Dermis blood vessel endothelial cell (primary cell): ENCODE results near the gene LNX2. TPM values are rescaled to one million over a fixed set of nuclear protein-coding genes. Genes with fewer than 3 reads are reported as not detected.
A peak's percentile ranks its signal among the peaks of the same experiment; 100 is the strongest.
"Not testable (repeated sequence)": the region's sequence is repeated elsewhere in the genome, so short reads cannot be mapped to it uniquely, and the experiment has no call there.

ENCODE experiments used
- DNase-seq: peaks from one replicate; pipeline ENCODE4 v3.0.0; 2010
- total RNA-seq: library from RNA; depleted of rRNA; stranded (reverse); fragments of >200 nt; gene quantifications from 2 replicates; pipeline ENCODE4 v1.2.3, GENCODE V29; 2014

The LNX2 gene
- total RNA-seq, 1 donor from 2014 or later = 12.4 TPM

DNA sequence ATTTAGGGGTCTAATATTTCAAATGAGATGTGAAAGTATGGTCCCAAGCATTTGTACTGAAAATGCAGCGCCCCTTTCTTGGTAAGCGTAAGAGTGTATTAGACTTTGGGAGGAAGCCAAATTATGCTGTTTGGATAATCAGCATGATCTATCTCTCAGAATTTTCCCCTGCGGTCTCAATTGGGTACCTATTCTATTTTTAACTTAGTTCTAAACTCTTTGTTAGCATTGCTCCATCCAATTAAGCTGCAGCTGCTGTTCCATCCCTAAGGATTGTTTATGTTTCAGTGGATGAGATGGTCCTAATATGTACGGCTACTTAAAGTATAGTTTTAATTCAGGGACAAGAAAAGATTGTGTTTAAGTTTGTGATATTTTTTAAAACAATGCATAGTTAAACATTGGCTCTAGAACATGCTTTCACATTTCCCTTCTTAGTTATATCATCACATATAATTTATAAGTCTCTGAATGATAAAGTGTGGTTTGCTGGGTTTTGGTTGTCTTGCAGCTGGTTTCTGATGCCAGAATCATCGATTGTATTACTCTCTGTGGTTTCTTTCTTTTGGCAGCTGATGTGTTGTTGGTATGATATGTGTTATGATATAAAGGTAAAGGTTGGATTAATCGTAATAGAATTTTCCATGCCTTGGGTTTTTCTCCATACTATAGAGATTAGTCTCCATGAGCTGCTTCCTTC is 16.4 kb upstream of the LNX2 start:
- peak; percentile 34 for DNase-seq

DNA sequence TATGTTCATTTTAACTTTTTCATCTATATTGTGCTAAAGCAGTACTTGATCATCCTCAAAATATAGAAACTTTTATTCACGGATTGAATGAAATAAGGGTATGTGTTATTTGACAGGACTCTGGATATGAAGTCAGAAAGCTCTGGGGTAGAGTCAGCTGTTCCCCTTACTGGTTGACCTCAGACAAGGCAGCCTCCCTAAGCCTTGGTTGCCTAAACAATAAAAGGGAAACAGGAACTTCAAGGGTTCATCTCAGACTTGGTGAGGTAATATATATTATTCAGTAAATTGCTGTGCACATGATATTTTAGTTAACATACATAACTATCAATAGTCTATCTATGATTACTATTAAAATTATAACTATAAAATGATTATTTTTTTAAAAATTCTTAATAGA is 14.9 kb upstream of the LNX2 start:
- no peak for DNase-seq

DNA sequence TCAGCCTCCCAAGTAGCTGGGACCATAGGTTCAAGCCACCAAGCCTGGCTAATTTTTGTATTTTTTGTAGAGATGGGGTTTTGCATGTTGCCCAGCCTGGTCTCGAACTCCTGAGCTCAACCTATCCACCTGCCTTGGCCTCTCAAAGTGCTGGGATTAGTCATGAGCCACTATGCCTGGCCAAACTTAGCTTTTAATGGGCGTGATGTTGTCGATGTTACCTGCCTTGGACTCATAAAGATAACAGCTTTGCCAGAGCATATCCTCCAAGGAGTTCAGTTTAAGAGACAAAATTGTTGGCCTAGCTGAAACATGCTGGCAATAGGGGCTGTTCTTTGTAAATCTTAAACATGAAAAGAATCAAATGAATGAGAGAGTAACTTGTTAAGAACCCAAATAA is 14.5 kb upstream of the LNX2 start:
- DNase-seq = no peak

DNA sequence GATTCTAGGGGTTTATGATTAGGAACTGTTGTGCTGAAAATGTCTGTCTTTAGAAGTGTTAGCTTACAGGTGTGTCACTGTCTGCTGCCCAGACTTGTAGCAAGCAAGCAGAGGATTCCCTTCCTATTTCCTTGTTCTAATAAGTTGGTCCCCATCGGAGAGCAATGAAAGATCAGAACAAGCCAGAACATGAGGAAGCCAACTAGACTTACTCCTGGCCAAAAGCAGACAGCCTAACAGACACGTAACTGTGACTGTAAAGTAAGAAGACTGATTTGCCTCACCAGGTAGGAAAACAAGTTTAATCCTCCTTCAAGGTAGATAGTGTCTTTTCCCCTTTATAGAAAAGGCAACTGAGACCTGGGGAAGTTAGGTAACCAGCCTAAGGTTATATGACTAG is 13.9 kb upstream of the LNX2 start:
- no peak for DNase-seq

DNA sequence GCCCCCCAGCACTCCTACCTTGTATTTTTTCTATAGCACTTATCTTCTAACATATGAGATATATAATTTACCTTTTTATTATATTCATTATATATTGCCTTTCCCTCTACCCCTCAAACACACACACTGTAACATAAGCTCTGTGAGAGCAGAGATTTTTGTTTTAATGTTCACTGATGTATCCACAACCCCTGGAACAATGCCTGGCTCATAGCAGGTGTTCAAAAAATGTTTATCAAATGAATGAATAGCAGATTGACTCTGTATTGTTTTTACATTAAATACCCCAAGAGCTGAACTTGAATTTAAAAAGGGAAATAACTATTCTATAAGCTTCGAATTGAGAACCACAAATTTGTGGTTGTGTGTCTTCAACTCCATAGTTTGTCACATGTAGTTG is 12.3 kb upstream of the LNX2 start:
- DNase-seq = no peak

DNA sequence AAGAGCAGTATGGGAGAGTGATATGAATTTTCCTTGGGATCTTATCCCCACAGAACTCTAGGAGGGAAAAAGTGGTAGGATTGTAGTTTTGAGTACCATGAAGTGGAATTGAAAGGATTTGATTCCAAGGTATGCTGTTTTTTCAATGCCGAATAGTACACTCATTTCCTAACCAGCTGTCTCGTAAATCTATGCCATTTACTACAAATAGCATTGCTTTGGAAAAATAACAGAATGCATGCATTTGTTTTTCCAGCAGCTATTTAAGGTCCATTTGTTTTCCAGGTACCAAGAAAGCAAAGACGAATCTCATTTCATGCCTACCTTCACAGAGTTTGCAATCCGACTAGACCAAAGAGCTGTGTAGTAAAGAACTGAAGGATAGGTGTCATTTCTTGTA is 11.9 kb upstream of the LNX2 start:
- DNase-seq = no peak

DNA sequence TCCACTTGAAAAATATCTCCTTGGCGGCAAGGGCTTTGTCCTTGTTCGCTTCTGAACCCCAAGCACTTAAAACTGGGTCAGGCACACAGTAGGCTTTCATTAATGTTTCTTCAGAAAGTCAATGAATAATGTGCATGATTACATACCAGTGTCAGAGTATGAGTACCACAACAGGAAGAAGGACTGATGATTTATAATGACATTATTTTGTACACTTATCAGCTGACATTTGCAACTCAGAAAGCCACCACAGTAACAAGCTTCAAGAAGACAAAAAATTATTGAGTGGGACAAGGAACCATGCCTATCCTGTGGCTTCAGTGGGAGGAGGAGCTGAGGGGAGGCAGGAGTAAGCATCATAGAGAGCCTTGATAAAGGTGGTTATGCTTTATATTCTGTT is 11.3 kb upstream of the LNX2 start:
- no peak for DNase-seq

DNA sequence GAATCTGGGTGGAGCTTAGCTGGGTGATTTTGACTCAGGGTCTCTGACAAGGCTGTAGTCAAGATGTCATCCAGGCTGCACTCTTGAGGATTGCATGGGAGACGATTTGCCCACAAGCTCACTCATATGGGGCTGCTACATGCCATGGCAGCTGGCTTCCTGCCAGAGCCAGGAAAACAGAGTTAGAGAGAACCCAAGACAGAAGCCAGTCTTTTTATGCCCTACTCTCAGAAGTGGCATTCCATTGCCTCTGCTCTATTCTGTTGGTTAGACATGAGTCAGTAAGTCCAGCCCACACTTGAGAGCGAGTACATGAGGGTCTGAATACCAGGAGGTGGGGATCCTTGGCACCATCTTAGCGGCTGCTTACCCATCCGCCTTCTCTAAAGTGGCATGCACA is 10.8 kb upstream of the LNX2 start:
- DNase-seq = no peak

DNA sequence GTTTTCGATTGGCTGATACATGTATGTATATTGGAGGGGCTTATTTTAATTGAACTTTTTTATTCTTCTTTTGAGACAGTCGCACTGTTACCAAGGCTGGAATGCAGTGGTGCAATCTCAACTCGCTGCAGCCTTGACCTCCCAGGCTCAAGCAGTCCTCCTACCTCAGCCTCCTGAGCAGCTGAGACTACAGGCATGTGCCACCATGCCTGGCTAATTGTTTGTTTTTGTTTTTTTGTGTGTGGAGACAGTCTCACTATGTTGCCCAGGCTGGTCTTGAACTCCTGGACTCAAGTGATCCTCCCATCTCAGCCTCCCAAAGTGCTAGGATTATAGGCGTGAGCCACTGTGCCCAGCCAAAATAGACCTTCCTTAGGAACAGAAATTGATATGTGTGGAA is 8.4 kb upstream of the LNX2 start:
- not testable (repeated sequence) for DNase-seq

DNA sequence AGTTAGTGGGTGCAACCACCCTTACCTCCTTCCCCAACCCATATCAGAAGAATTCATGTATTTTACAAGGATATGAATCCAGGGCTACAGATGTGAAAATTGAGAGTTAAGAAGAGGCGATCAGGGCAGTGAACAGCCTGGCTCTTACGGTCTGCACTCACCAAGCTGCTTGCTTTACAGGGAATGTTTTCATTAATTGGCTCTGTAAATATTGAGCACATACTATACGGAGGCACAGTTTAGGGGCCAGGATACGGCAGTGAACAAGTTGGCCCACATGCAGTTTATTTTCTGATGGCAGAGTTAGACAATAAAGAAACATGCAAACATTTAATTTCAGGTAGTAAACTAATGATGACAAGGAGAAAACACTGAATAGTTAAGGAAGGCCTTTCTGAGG is 7.8 kb upstream of the LNX2 start:
- DNase-seq = no peak

DNA sequence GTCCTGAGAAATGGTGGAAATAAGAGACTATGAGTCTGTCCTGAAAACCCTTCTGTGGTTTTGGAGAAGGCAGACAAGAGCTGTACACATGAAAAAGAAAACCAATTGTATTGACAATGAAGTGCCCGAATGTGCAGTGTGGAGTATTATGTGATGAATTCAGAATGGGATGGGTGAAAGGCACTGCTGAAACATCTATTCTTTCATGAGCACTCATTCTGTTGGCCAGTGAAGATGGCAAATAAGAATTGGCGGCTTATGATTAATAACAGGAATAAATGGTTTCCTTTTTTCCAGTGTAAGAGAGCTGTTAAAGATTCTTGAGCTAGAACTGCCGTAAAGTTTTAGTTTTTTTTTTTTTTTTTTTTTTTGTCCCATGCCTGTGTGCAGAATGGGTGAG is 7.1 kb upstream of the LNX2 start:
- DNase-seq = no peak

DNA sequence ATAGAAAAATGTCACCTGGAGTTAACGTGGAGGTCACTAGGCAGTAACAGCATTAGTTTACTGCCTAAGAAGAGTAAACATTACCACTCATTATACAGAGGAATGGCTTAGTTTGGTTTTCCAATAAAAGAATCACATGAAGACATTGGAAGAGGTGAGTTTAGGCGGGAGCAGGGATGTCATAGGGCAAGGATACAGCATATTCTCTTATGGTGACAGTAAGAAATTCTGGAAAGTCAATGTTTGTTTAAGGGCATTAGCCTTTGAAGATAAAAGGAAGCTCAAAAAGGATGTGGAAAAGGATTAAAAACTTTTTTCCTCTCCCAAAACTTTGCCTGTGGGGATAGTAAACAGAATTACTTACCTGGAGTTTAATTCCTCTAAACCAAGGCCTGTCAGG is 5.5 kb upstream of the LNX2 start:
- no peak for DNase-seq

DNA sequence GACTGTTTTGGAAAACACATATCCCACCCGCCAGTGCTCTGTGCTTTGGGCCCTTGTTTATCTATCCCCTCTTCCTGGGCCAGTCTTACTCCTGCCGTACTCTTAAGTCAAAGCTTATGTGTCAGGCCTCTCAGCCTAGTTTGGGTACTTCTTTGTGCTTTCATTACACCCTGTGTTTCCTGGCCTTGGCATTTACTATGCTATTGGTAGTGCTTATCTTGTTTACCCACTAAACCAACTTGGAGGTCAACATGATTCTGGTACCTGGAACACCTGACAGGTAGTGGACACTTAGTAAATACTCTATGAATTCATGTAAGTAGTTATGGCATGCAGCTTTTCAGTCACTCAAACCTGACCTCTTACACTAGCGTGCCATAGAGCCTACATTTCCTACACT is 3.7 kb upstream of the LNX2 start:
- DNase-seq = no peak

DNA sequence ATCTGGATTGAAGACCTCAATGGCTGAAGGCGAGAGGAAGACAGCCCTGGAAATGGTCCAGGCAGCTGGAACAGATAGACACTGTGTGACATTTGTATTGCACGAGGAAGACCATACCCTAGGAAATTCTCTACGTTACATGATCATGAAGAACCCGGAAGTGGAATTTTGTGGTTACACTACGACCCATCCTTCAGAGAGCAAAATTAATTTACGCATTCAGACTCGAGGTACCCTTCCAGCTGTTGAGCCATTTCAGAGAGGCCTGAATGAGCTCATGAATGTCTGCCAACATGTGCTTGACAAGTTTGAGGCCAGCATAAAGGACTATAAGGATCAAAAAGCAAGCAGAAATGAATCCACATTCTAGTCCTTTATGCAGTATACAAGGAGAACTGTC is 2.6 kb upstream of the LNX2 start:
- no peak for DNase-seq

DNA sequence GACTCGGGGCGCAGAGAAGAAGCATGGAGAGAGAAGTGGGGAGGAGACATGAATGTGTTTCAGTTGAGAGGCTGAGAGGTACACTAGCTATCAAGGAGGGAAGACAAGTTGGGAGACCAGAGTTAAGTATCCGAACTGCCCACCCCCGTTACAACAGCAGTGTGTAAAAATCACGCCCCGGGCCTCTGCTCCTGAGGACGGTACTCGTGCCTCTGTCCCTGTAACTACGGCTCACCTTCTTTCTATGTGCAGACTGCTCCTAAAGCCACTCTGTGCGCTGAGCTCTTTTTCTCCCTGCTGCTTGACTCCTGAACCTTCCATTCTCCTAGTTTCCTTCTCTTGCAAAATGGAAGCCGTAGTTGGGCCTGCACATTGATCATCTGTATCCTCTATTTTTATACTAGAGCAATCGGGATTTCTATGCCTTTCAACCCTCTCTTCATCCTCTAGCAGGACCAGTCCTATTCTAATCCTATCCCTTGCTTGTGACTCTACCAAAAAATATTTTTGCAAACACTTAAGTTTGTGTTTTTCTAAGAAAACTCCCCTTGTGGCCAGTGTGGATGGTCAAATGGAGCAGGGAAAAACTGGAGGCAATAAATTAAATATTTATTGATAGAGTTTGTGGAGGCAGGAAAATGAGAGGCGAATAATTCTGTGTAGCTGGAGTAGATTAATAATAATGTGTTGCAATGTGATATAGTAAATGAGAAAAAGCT is 1.9 kb upstream of the LNX2 start:
- DNase-seq = peak; percentile 49

DNA sequence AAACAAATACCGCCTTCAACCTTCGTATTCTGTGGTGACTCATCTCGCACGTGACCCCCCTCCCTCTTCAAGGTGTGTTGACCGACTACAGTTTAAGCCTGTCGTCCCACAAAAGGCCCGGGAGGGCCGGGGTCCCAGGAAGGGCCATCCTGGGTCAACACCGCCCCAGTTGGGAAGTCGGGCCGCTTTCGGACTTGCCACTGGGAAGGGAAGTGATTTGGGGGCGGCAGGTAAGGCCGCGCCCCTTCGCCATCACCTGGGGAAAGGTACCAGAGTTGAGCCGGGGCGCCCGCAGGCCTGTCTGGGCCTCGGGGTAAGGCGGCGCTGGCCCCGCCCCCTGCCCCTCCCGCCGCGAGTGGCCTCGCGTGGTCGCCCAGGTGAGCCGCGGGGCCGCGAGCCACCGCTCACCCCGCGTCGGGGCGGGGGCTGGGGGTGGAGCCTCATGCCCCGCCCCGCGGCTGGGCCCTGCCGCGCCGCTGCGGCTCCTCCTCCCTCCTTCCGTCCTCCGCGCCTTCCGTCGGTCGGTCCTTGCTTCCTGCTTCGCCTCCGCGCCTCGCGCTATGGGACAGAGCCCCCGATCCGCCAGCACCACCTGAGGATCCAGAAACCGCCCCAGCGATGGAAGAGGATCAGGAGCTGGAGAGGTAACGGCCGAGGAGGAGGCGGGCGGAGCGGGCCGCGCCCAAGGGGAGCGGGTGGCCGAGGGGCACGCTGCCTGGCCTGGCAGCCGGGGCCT is 1.2 kb upstream of the LNX2 start, which contains the start of gene POLR1D:
POLR1D (plus strand) TSS at position 527 of the 736 bp plus-strand sequence; CDS start at position 619, 92 bp downstream.
- peak; percentile 74 for DNase-seq

DNA sequence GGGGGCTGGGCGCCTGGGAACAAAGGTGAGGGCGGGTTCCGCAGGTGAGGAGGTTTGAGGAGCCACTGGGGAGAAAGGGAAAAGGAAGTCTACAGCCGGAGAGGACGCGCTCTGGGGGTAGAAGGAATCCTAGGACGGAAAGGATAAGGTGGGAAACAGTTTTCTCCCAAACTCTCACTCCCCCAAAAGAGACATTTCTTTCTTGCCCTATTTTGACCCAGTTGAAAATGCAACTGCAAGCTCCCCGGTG is 712 bp upstream of the LNX2 start:
- DNase-seq = no peak

DNA sequence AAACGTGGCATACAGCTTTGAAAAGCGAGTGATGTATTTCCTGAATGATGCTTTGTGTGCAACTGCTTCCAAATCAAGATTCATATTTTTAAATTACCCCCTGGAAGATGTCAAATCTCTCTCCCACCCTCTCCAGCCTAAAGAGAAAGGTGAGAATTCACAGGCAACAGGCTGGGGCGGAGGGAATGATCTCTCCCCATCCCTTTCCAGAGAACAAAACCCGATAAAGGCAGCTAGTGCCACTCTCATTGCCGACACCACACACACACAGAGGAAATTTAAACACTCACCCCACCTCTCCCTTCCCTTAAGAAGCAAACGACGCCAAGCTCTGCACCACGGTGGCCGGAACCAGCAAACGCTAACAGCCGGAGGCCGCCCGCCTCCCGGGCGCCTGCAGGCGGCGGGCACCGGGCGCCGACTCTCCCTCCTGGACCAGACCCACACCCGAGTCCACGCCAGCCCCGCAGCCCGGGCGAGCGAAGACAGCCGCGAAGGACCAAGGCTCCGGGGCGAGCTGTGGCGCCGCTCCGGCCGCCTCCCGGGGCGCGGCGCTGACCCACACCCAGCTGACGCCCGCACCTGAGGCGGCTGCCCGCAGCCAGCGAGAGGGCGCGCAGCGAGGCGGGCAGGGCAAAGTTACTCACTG is 477 bp downstream of the LNX2 start:
- DNase-seq = peak; percentile 58

DNA sequence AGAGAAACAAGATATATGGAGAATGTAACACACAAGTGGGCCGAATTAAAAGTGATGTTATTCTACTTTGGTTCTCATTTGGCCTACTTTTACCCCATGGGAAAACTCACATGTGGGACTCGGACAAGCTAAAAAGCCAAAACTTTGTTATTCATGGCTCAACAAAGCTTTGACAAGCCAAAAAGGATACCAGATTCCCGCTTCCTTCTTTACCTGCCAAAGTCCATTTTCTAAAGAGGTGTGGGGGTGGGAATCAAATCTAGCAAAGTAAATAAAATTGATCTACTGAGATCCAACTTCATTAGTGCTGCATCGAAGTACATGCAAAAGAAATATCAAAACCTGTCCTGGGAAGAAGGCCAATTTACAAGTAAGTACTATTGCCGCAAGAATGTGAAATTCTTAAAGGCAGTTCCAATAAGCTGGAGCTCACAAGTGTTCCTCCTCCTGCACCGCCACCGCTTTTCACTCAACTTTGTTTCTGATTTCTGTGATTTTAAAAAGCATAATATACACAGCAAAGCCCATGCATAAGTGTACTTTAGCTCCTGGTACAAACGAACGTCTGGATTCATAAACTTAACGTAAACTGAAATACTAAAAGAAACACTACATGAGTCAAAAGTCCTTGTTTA is 1.1 kb downstream of the LNX2 start:
- peak; percentile 19 for DNase-seq

DNA sequence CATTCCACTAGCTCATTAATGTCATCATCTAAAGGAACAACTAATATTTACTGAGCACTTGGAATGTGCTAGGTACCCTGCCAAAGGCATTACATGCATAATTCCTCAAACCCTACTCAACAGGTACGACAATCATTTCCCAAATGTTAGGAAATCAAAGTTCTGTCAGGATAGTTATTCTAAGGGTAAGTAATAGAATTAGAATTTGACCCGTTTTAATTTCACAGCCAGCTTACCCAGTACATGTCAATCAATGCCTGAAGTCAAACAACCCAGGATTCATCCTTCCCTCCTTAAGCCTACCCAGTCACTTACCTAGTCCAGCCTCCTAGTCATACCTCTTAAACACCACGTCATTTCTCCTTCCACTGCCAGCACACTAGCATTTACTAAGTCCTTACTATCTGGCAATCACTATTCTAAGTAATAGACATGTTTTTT is 2.4 kb downstream of the LNX2 start:
- no peak for DNase-seq

DNA sequence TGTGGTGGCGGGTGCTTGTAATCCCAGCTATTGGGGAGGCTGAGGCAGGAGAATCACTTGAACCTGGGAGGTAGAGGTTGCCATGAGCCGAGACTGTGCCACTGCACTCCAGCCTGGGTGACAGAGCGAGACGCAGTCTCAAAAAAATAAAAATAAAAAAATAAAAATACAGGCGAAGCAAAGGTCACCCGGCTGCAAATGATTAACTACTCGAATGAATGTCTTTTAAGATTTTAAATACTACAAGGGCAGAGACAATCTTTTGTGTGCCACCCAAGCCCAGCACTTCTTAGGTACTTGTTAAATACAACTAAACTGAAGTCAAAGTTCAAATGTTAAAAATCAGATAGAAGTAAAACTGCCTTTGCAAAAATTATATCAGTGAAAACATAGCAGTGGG is 6.7 kb downstream of the LNX2 start:
- DNase-seq = no peak

DNA sequence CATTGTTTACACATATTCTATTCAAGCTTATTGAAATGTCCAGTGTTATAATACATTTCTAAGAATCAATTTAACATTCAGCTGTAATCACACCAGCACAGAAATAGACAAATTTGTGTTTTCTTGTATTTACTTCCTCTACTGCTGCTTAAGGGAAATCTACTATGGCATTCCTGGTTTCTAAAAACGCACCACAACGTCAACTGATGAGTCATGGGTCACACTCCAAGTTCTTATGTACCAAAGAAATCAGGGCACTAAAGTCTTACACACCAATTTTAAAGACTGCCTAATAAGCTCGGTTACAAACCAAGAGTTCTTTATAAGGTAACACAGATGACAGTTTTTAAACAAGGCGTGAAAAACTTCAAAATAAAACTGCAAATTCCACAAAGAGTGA is 13.2 kb downstream of the LNX2 start:
- DNase-seq = peak; percentile 84

DNA sequence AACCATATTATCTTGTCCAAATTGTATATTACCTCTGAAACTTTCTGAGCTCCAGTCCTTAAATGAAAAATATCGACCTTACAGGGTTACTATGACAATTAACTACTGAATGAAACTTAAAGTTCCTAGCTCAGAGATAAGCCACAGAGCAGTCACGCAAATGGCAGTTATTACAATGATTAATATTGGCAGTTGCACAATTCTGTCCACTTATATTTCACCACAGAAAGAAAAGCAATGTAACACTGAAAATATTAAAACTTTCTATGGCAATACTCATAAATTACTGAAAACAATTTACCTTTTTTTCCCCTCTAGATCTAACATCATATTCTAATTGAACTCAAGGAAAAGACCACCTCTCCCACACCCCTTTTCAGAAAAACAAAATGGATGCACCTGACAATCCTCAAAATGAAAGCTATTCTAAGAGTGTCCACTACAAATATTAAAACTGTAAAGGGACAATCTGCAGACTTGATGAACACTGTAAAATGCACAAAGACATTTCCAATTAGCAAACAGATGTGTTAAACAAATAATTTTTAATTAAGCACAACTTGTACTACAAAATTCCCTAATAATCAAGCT is 14.6 kb downstream of the LNX2 start:
- DNase-seq = no peak
